ENCODE measurements around the gene PCDHGA5.
"Not testable (repeated sequence)": the region's sequence is repeated elsewhere in the genome, so short reads cannot be mapped to it uniquely, and the experiment has no call there.

PCDHGA5 gene

GRCh38 chr5:141403387-141403786 lies 39.4 kb downstream of the PCDHGA5 start:
- Histone ChIP-seq H4K20me1 (ENCODE audit: insufficient read depth) (no peaks in the 10 kb centered on the region), H3K4me3 (IDR thresholded peaks at IDR 0.05; ENCODE audit: insufficient read depth, low read depth, low read length) (no peak overlapping the region), H3K27me3 (ENCODE audit: insufficient read depth, low read depth) (no peaks in the 10 kb centered on the region), H3K79me2 (ENCODE audit: insufficient read depth, low read depth) (no peaks in the 10 kb centered on the region), H3K9ac (no peak overlapping the region), H3K4me2 (no peak overlapping the region), H3K36me3 (ENCODE audit: insufficient read depth) (no peaks in the 10 kb centered on the region), H3K27ac (no peak overlapping the region), H2AFZ (ENCODE audit: low read depth) (no peak overlapping the region), H3K4me1 (ENCODE audit: low read depth, poor library complexity, severe bottlenecking) (no peaks in the 10 kb centered on the region)
- TF ChIP-seq CTCF (conservative IDR thresholded peaks at IDR 0.05; ENCODE audit: low read depth, low read length), result no peak

GRCh38 chr5:141407790-141408505 lies 44.0 kb downstream of the PCDHGA5 start, which contains the start of gene PCDHGB6:
TSS of gene PCDHGB6 (plus strand) at chr5:141408021. CDS start at chr5:141408203, 182 bp downstream.
- H3K27me3 ChIP-seq (ENCODE audit: insufficient read depth, low read depth); H3K4me1 ChIP-seq (ENCODE audit: low read depth, poor library complexity, severe bottlenecking); H3K4me3 ChIP-seq (IDR thresholded peaks at IDR 0.05; ENCODE audit: insufficient read depth, low read depth, low read length); H3K79me2 ChIP-seq (ENCODE audit: insufficient read depth, low read depth); H3K27ac ChIP-seq; H2AFZ ChIP-seq (ENCODE audit: low read depth); H4K20me1 ChIP-seq (ENCODE audit: insufficient read depth); H3K9ac ChIP-seq; H3K36me3 ChIP-seq (ENCODE audit: insufficient read depth); H3K4me2 ChIP-seq: not testable (repeated sequence)

- no peaks in the 10 kb centered on the region for H3K4me1 ChIP-seq (ENCODE audit: low read depth, poor library complexity, severe bottlenecking)
- H4K20me1 ChIP-seq (ENCODE audit: insufficient read depth), result no peaks in the 10 kb centered on the region
- TF ChIP-seq CTCF (conservative IDR thresholded peaks at IDR 0.05; ENCODE audit: low read depth, low read length), result no peak
- H2AFZ ChIP-seq (ENCODE audit: low read depth), result no peak overlapping the region
- no peak overlapping the region for H3K4me3 ChIP-seq (IDR thresholded peaks at IDR 0.05; ENCODE audit: insufficient read depth, low read depth, low read length)
- no peaks in the 10 kb centered on the region for H3K79me2 ChIP-seq (ENCODE audit: insufficient read depth, low read depth)
- H3K36me3 ChIP-seq (ENCODE audit: insufficient read depth), result no peaks in the 10 kb centered on the region
- no peak overlapping the region for H3K9ac ChIP-seq
- no peak overlapping the region for H3K27ac ChIP-seq
- H3K4me2 ChIP-seq, result no peak overlapping the region
- no peaks in the 10 kb centered on the region for H3K27me3 ChIP-seq (ENCODE audit: insufficient read depth, low read depth)
Observed at GRCh38 chr5:141409598-141410306, 45.8 kb downstream of the PCDHGA5 start.

- Histone ChIP-seq H3K27ac (no peak overlapping the region), H3K79me2 (ENCODE audit: insufficient read depth, low read depth) (no peaks in the 10 kb centered on the region), H2AFZ (ENCODE audit: low read depth) (no peak overlapping the region), H4K20me1 (ENCODE audit: insufficient read depth) (no peaks in the 10 kb centered on the region), H3K4me3 (IDR thresholded peaks at IDR 0.05; ENCODE audit: insufficient read depth, low read depth, low read length) (no peak overlapping the region), H3K9ac (no peak overlapping the region), H3K36me3 (ENCODE audit: insufficient read depth) (no peaks in the 10 kb centered on the region), H3K4me2 (no peak overlapping the region), H3K4me1 (ENCODE audit: low read depth, poor library complexity, severe bottlenecking) (no peaks in the 10 kb centered on the region), H3K27me3 (ENCODE audit: insufficient read depth, low read depth) (no peaks in the 10 kb centered on the region)
- TF ChIP-seq CTCF (conservative IDR thresholded peaks at IDR 0.05; ENCODE audit: low read depth, low read length), result no peak
Observed at GRCh38 chr5:141411575-141411974, 47.6 kb downstream of the PCDHGA5 start.

Measured in KMS-11 (cell line).